ENCODE data around the gene GPHN. TPM values are rescaled to one million over a fixed set of nuclear protein-coding genes. Genes with fewer than 3 reads are reported as not detected.

Gene GPHN
- total RNA-seq, 1 donor from 2014 or later = 27.0 TPM

- Histone ChIP-seq H3K27ac (no peak overlapping the region), H3K36me3 (no peaks in the 10 kb centered on the region), H3K9me3 (no peaks in the 10 kb centered on the region), H3K27me3 (ENCODE audit: low read depth) (no peaks in the 10 kb centered on the region), H3K4me1 (no peaks in the 10 kb centered on the region), H3K4me3 (no peak overlapping the region)
- DNase-seq (no peak), ATAC-seq (no peak)
- intact Hi-C loops (cut with DNase I) = no loop called here
- TF ChIP-seq CTCF (IDR thresholded peaks at IDR 0.05) = no peak
Observed at GRCh38 chr14:67071506-67071905, 563.6 kb downstream of the GPHN start.

- H3K9me3 ChIP-seq = no peaks in the 10 kb centered on the region
- no peaks in the 10 kb centered on the region for H3K36me3 ChIP-seq
- no peak overlapping the region for H3K27ac ChIP-seq
- no peaks in the 10 kb centered on the region for H3K27me3 ChIP-seq (ENCODE audit: low read depth)
- H3K4me3 ChIP-seq = no peak overlapping the region
- DNase-seq (no peak), ATAC-seq (no peak)
- H3K4me1 ChIP-seq = no peaks in the 10 kb centered on the region
- no peak for TF ChIP-seq CTCF (IDR thresholded peaks at IDR 0.05)
- intact Hi-C loops (cut with DNase I) = no loop called here
Observed at GRCh38 chr14:67077921-67078320, 570.0 kb downstream of the GPHN start.

GRCh38 chr14:67079846-67080245, 571.9 kb downstream of the GPHN start:
- DNase-seq = no peak

GRCh38 chr14:67108230-67108629, 600.3 kb downstream of the GPHN start:
- TF ChIP-seq CTCF (IDR thresholded peaks at IDR 0.05) = no peak
- ATAC-seq = no peak
- H3K4me3 ChIP-seq = no peak overlapping the region

More at GRCh38 chr14:67079846-67080245, 571.9 kb downstream of the GPHN start:
- H3K27ac ChIP-seq = no peak overlapping the region
- H3K4me3 ChIP-seq = no peak overlapping the region
- H3K36me3 ChIP-seq = no peaks in the 10 kb centered on the region
- H3K27me3 ChIP-seq (ENCODE audit: low read depth) = no peaks in the 10 kb centered on the region
- intact Hi-C loops (cut with DNase I) = no loop called here
- H3K9me3 ChIP-seq = no peaks in the 10 kb centered on the region
- no peaks in the 10 kb centered on the region for H3K4me1 ChIP-seq
- ATAC-seq = no peak
- TF ChIP-seq CTCF (IDR thresholded peaks at IDR 0.05) = no peak

GRCh38 chr14:67111022-67111421, 603.1 kb downstream of the GPHN start:
- DNase-seq = no peak
- Histone ChIP-seq H3K27ac (no peak overlapping the region), H3K4me1 (no peaks in the 10 kb centered on the region), H3K9me3 (no peaks in the 10 kb centered on the region), H3K4me3 (no peak overlapping the region), H3K36me3 (peaks cover 17% of the 10 kb centered on the region), H3K27me3 (ENCODE audit: low read depth) (no peaks in the 10 kb centered on the region)
- TF ChIP-seq CTCF (IDR thresholded peaks at IDR 0.05) = no peak
- ATAC-seq = no peak
- intact Hi-C loops (cut with DNase I) = no loop called here

More at GRCh38 chr14:67108230-67108629, 600.3 kb downstream of the GPHN start:
- H3K27me3 ChIP-seq (ENCODE audit: low read depth) = no peaks in the 10 kb centered on the region
- peaks cover 17% of the 10 kb centered on the region for H3K36me3 ChIP-seq
- no peak overlapping the region for H3K27ac ChIP-seq
- no peak for DNase-seq
- peaks cover 9% of the 10 kb centered on the region for H3K9me3 ChIP-seq
- intact Hi-C loops (cut with DNase I) = no loop called here
- no peaks in the 10 kb centered on the region for H3K4me1 ChIP-seq

- no peaks in the 10 kb centered on the region for H3K4me1 ChIP-seq
- no peak for TF ChIP-seq CTCF (IDR thresholded peaks at IDR 0.05)
- no peak overlapping the region for H3K27ac ChIP-seq
- H3K36me3 ChIP-seq = peaks cover 17% of the 10 kb centered on the region
- H3K27me3 ChIP-seq (ENCODE audit: low read depth) = no peaks in the 10 kb centered on the region
- H3K4me3 ChIP-seq = no peak overlapping the region
- ATAC-seq = no peak
- no peaks in the 10 kb centered on the region for H3K9me3 ChIP-seq
- intact Hi-C loops (cut with DNase I) = no loop called here
- no peak for DNase-seq
Observed at GRCh38 chr14:67112344-67112743, 604.4 kb downstream of the GPHN start.

Measured in lower lobe of right lung (tissue), 2 donors.